Measurements from ENCODE around the gene LRBA.

LRBA gene

DNA sequence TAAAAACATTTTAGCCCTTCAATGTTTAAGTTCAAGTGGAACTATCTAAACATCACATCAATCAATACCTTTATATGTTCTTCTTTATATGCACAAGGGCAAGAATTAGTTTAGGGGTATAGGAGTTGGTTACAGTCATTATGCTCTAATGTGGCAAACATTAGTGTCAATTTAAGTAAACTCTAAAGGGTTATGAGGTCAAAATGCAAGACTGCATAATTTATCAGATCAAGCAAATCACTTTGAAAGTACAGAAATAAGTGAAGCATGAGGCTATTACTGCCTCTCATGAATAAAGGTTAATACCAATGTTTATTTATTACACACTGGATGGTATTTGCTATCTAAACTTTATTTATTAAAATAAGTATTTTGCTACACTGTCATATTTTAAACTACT is 373.5 kb downstream of the LRBA start:
- DNase-seq: no peak

DNA sequence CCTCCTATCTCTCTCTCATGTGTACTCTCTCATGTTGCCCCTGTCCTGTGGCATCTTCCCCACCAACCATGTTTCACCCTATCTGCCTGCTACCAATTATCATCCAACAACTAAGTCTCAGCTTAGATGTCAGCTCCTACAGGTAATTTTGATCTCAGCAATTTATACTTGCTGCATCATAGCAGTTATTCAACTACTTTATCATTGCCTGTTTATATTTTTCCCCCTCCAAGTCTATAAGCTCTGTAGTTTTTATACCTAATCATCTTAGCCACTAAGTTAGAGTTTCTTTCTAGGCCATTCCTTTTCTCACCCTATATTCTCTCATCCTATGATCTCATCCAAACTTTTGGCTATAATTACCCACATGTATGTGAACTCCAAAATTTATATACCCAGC is 382.4 kb downstream of the LRBA start:
- DNase-seq: no peak

DNA sequence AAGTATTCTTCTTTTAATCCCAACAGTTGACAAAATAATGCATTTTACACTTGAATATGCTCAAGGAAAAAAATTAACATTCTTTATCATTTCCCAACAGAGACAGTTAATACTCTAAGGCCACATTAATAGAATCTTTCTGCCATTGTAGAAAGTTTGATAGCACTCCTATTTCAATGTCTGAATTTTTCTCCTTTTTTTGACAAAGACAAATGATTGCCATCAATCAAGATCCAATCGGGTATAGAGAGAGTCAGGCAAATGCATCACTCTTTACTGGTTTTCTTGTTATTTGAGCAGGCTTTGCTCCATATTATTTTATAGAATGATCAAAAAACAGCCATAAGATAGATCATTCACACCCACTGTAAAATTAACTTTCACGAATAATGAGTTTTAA is 387.0 kb downstream of the LRBA start:
- no peak for DNase-seq

DNA sequence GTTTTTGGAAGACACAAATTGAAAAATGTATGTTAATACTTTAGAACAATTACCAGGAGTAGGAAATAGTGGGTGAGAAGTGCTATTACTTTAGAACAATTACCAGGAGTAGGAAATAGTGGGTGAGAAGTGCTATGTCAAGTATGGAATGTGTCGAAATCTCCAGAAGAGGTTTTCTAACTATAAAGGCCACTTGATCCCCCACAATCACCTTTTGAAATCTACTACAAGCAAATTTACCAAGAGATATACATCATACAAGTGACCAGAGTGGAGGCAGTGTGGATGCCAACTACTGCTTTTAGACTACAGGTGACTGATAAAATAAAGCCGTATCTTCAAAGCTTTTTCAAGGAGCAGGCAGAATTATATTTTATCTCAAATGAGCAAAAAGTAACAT is 390.1 kb downstream of the LRBA start:
- DNase-seq: no peak

DNA sequence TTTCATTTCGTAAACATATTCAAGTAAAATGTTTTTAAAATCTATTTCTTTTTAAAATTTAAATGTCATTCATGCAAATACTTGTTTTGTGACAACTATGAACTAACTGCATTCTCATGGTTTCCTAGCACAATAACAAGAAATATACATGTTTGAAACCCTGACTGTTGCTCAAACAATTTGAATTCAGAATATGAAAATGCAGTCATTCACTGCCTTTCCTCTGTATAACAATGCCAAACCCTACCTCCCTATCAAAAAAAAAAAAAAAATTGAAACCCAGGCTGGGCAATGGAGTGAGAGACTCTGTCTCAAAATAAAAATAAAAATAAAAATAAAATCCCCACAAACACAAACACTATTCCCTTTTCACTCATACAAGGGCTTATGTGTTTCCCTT is 391.0 kb downstream of the LRBA start:
- DNase-seq: no peak

DNA sequence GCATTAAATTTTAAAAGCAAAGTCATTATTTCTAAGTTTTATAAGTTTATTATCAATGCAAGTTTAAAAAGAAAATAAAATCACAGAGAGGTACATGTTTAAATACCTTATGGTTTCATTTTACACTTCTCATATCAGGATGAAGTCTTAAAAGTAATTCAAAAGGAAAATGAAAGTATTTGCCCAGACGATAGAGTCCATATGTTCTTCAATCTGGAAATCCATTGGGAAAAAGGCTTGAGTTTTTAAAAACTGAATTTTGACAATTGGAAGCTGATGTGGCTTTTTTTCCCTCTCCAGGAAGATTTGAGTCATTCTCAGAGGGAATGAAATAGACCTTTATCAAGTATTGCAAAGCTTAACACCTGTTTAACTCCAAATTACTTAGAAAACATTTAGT is 396.0 kb downstream of the LRBA start:
- DNase-seq: no peak

DNA sequence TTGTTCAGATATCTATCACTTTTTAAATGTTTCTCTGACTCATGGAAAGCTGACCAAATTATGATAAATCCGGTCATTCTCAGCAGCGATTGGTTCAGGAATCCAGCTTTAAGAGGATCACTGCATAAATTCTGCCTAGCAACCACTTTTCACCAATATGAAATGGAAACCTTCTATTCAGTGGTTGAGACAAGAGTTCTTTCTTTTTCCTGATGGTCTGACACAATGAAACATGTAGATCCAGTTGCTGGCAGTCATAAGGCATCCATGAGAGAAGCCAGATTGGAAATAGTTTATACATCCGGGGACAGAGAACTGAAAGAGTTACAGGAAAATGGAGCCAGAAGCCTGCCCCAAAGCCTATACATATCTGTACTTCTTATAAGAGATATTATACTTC is 406.0 kb downstream of the LRBA start:
- no peak for DNase-seq

DNA sequence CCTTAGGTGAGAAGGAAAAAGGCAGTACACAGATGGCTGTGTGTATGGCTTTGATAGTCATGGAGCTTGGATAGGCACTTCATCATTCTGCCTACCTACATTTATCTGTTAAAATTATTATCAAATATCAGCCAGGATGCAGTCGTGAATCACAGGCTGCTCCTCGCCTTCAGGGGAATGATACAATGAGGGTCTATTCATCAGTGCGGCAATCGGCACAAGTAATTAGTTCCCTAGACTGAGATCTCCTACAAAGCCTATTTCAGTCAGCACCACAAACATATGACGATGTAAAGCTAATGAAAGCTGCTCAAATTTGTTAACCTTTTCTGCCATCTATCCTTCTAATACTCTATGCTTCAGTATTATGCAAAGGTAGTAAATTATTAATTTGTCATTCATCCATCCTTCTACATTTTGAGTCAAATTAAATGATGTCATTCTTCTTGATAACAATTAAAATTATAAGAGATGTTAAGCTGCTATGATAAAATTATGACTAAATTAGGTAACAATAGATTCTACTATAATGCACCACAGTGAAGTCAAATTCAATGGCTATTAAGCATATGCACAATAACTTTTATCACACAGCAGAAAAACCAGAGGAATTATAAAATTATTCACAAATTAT is 414.2 kb downstream of the LRBA start:
- DNase-seq: no peak

DNA sequence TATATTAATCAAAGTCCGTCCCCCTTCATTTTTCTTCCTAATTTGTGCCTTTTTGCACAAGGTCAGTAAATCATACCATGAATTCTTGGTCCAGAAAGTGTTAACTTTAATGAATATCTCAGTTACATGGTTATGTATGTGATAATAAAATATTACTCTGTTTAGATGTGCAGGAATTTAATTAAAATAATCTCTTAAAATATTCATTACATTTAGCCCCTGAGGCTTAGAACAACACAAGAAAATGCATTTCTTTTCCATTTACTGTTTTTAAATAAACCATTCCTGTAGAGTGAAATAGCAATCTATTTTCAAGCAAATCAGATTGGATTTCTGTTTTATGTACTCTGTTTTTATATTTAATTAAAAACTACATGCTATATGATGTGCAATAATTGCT is 415.5 kb downstream of the LRBA start:
- no peak for DNase-seq

DNA sequence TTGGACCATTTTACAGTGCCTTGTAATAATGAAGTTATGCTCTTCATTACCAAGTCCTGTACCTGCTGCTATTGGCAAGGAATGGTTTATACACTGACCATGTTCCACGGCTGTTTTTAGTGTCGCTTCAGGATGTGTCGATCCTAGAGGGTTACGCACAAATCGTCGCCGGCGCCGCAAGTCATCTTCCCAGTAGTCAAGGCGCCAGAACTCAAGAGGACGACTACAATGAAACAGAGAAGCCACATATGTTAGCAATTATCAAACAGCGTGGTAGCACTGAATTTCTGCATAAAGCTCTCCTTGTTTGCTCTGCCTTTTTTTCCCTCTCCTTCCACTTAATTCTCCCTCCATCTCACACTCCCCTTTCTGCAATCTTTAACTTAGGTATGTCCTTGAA is 416.2 kb downstream of the LRBA start:
- no peak for DNase-seq

DNA sequence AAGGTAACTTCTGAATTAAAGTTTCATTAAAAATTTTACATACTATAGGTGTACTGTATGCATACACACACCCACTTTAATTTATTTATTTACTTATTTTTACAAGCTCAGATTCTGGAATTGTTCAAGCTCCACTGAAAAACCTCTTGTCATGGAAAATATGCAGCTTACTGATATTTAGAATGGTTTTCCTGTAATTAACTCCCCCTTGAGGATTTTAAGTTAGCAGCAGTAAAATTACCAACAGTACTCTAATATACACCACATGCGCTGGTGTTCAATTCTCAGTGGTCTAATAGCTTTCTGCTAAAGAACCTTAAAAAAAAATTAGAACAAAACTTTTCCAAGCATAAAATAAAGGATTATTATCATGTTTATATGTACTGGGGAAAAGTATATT is 421.1 kb downstream of the LRBA start:
- no peak for DNase-seq

DNA sequence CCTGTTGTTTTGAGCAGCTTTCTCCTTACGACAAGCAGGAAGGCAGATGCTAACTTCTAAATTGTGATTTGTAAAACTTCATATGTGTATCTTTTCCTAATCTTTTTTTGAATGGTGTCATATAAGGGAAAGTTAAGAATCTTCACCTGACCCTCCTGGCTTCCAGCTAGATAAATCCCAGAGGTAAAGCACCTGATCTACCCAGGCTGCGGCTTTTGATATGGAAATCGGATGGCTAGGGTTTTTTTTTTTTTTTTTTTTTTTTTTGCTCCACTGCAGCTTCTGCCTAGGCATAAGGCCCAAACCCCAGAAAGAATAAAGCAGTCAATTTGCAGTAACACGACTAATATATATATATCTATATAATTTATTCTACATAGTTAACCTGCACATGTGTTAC is 423.2 kb downstream of the LRBA start:
- no peak for DNase-seq

DNA sequence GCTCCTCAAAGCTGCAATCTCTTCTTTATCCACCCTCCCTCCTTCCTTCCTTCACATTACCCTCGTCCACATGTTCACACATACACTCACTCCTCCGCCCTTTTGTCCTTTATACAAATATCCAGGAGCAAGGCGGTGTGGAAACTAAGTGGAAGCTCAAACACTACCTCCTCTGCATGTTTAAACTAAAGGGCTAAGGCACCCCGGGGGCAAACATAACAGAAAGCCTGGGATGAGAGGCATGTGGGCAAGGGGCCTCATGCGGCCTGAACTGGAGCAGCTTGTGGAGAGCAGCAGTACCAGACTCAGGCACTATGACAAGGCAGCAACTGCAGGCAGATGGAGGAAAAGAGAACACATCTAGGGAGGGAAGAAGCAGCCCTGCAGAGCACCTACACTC is 423.7 kb downstream of the LRBA start:
- DNase-seq: no peak

DNA sequence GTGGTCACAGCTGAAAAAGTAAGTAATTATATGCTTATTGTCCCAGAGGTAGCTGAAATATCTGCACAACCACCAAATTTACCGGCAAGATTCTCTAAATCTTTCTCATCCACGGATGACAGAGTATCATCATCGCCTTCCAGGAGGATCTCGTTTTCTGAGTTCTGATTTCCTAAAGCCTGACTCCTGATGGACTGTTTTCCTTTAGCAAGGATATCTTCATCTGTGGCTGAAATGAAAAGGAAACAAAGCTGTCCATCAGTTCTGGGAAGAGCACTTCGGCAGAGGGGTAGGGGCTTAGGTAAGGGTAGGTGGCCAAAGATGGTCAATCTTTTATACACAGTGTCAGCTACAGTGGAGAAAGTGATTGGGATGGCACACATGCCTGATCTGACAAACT is 424.5 kb downstream of the LRBA start:
- no peak for DNase-seq

DNA sequence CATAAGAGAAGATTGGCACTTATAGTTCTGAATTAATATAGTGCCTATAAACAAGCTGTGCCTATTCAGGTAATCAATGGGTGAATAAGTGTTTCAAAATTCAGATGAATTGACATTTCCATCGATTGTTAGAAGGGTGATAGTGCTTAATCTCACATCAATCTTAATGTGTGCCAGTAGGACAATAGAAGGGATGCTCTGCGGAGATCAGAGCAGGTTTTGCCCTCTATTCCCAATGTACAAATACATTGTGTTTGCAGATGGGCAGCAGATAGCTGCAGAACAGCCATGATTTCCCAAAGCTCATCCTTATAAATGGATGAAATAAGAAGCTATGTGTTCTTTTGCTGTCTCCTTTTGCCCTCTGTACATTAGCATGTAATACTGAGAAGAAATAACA is 425.9 kb downstream of the LRBA start:
- no peak for DNase-seq

DNA sequence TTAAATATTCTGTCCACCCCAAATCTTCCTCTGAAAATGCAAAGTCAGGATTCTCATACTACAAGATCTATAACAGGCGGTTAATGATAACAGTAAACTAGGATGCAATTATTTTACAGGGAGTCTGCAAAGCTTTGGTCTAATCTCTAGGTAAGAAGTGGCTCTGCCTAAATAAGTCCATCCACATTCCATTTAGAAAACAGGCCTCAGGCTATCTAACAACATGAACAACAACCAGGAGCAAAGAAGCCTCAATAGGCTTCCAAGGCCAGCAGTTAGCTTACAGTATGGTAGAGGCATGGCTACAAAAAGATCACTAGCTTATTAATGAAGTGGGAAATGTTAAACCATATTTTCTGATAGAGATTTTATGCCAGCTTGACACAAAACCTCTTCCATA is 426.8 kb downstream of the LRBA start:
- DNase-seq: no peak

DNA sequence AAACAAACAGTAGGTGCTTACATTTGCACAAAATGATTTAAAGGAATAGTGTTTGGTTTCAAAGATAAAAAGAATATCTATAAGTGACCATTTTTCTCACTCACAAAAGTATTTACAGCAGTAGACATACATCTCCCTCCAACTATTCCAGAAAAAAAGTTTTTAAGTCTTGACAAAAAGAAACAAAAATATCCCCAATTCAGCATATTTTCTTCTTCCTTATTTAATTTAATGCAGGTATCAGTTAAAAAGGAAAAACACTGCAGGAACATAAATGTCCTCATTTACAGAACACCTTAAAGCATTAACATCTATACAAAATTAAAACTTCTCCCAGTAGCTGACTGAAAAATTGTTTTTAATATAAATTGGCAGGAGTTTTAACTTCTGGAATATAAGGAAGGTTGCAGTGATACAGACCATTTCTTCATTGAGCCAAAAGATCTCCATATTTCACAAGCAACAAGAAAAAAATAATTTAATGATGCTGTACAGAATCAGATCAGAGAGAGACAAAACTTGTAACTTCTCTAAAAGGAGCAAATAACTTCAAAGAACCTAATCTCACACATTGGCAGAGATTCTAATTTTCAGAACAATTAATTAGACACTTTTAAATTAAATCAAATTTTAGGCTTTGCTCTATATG is 428.8 kb downstream of the LRBA start:
- DNase-seq: no peak

DNA sequence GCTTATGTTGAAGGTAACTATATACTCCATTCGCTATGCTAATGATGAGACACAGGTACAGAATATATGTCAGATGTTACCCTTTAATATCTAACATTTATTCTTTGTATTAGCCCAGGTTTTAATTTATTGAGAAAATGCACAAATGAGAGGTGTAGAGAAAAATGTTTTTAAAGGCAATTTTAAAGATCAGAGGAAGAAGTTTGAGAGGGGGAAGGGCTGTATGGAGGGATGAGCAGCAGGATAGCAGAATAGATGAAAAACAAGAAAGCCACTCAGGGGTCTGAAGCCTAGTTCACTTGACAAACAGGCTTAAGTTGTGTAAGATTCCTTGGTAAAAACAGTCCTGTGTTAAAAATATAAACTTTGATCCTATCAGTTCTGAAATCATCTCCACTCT is 429.5 kb downstream of the LRBA start:
- DNase-seq: no peak

DNA sequence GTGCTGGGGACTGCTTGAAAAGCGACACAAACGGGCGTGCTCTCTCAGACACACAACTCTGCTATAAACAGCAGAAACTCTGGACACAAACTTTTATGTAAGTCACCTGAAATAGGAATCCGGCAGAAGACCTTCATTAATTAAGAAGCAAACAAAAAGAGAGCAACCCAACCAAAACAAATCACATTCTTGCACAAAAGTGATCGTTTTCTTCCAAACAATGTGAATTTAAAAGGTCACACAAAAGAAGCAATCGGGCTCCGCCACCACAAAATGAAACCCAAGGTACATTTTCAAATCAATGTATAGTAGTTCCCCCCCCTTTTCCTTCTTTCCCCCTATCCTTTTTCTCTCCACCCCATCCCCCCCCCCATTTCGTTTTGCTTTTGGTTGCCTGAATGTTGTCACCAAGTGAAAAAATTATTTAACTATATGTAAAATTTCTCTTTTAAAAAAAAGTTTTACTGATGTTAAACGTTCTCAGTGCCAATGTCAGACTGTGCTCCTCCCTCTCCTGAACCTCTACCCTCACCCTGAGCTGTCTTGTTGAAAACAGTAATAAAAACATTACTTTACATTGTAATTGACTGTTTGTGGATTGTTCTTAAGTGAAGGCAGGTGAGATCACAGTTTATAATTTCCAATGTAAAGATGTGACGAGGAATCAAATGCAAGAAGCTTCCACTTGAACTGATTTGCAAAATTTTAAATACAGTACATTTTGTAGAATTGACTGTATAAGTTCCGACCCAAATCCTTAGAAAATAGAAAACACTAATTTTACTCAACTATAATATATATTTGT is 430.8 kb downstream of the LRBA start:
- no peak for DNase-seq

DNA sequence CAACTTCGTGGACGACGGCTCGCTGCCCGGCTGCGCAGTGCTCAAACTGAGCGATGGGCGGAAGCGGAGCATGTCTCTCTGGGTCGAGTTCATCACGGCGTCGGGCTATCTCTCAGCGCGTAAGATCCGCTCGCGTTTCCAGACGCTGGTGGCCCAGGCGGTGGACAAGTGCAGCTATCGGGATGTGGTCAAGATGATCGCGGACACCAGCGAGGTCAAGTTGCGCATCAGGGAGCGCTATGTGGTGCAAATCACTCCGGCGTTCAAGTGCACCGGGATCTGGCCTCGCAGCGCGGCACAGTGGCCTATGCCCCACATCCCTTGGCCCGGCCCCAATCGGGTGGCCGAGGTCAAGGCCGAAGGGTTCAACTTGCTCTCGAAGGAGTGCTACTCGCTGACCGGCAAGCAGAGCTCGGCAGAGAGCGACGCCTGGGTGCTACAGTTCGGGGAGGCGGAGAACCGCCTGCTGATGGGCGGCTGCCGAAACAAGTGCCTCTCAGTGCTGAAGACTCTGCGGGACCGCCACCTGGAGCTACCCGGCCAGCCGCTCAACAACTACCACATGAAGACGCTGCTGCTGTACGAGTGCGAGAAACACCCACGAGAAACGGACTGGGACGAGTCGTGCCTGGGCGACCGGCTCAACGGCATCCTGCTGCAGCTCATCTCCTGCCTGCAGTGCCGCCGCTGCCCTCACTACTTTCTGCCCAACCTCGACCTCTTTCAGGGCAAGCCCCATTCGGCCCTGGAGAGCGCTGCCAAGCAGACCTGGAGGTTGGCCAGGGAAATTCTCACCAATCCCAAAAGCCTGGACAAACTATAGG is 431.6 kb downstream of the LRBA start:
- no peak for DNase-seq

DNA sequence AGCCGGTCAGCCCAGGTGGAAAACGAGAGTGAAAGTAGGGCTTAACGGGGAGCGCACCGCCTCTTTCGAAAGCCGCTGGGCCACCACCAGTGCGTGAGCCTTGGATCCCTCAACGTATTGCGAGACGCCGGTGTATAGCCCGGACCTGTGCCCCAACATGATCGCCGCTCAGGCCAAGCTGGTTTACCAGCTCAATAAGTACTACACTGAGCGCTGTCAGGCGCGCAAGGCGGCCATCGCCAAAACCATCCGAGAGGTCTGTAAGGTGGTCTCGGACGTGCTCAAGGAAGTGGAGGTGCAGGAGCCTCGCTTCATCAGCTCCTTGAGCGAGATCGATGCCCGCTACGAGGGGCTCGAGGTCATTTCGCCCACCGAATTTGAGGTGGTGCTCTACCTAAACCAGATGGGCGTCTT is 432.2 kb downstream of the LRBA start:
- no peak for DNase-seq

DNA sequence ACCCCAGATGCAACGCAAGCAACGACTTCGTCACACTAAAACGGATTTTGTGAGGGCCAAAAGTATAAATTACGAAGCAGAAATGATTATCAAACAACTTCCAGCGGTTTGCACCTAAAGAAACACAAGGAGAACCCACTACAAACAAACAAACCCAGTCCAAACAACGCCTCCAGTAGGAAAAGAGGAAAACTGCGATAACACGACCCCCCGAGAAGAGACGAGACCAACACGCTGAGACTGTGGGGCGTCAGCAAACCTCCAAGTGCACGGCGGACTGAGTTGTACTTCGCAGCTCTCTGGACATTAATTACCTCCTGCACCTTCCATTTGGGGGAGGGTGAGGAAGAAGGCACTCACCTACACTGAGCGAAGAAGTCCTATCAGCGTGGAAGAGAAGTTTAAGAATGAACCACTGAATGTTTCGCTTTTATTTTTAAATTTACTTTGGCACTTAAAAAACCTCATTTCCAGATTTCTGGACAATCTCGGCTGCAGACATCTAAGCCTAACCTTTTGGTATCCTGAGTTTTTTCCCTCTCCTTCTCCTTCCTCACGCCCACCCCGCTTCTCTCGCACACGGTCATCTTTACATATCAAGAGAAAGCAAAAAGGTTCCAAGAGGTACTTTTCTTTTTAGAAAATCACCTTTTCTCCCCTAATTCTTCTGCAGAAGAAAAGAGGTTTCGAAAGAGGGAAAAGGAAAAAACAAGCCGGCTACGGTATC is 432.8 kb downstream of the LRBA start, which contains the start of gene MAB21L2:
MAB21L2 (plus strand) TSS at position 6 of the 727 bp plus-strand sequence. CDS start 879 bp downstream, outside the sequence.
- no peak for DNase-seq

DNA sequence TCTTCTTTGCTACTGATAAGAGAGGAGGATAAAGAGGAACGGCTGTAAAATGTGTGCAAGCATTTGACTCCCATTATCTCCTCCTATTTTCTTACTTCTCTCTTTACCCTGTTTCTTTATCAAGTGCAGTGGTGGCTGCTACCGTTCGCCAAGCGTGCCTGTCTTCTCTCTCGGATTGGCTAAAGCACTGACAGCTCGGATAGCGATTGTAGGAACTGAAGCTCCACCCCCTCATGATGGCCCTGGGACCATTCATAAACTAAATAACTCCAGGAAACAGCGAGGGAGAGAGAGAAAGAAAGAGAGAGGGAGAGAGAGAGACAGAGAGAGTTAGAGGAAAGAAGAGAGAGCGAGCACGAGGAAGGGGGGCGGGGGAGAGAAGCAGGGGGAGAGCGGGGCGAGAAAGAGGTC is 433.4 kb downstream of the LRBA start:
- DNase-seq: no peak
